Measurements from ENCODE around the gene ACOT8. TPM values are rescaled to one million over a fixed set of nuclear protein-coding genes. Genes with fewer than 3 reads are reported as not detected.

The ACOT8 gene
- total and polyA plus RNA-seq, 7 donors = 20.2 to 32.9 (median 29.3) TPM

DNA sequence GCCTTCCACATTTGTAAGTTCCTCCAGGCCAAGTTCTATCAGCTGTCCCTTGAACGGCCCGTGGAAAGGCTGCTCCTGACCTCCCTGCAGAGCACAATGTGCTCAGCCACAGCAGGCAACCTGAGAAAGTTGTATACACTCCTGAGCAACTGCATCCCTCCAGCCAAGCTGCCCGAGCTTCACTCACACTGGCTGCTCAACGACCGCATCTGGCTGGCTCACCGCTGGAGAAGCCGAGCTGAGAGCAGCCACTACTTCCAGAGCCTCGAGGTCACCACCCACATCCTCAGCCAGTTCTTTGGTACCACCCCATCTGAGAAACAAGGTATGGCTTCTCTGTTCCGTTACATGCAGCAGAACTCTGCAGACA is 25.9 kb upstream of the ACOT8 start:
- Histone ChIP-seq H3K27ac (no peak overlapping the region), H3K4me1 (peaks cover 18% of the 10 kb centered on the region), H3K9me3 (no peaks in the 10 kb centered on the region), H3K36me3 (ENCODE audit: insufficient read depth in 1 of 2, low read depth in 1 of 2) (peaks cover 0 to 59% of the 10 kb centered on the region in 2 donors), H3K27me3 (ENCODE audit: insufficient read depth in 3 of 3, low read length in 2 of 3) (no peaks in the 10 kb centered on the region), H3K4me3 (no peak overlapping the region)
- WGBS, 3 donors = 59 to 77% (median 71%) methylated on average over 9 of the region's 9 CpGs
- intact Hi-C loops (cut with DNase I) = no loop called here
- ATAC-seq = no peak
- TF ChIP-seq, protein P1, sequence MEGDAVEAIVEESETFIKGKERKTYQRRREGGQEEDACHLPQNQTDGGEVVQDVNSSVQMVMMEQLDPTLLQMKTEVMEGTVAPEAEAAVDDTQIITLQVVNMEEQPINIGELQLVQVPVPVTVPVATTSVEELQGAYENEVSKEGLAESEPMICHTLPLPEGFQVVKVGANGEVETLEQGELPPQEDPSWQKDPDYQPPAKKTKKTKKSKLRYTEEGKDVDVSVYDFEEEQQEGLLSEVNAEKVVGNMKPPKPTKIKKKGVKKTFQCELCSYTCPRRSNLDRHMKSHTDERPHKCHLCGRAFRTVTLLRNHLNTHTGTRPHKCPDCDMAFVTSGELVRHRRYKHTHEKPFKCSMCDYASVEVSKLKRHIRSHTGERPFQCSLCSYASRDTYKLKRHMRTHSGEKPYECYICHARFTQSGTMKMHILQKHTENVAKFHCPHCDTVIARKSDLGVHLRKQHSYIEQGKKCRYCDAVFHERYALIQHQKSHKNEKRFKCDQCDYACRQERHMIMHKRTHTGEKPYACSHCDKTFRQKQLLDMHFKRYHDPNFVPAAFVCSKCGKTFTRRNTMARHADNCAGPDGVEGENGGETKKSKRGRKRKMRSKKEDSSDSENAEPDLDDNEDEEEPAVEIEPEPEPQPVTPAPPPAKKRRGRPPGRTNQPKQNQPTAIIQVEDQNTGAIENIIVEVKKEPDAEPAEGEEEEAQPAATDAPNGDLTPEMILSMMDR (IDR thresholded peaks at IDR 0.05) = no peak
- DNase-seq = no peak

- no peaks in the 10 kb centered on the region for H3K27me3 ChIP-seq (ENCODE audit: insufficient read depth in 3 of 3, low read length in 2 of 3)
- intact Hi-C loops (cut with DNase I) = no loop called here
- H3K4me3 ChIP-seq = no peak overlapping the region
- H3K4me1 ChIP-seq = peaks cover 18% of the 10 kb centered on the region
- peaks cover 0 to 59% of the 10 kb centered on the region in 2 donors for H3K36me3 ChIP-seq (ENCODE audit: insufficient read depth in 1 of 2, low read depth in 1 of 2)
- ATAC-seq (no peak), DNase-seq (no peak)
- H3K9me3 ChIP-seq = no peaks in the 10 kb centered on the region
- H3K27ac ChIP-seq = no peak overlapping the region
- TF ChIP-seq, protein P1 (IDR thresholded peaks at IDR 0.05) = no peak
- WGBS, 3 donors = 54 to 77% (median 60%) methylated on average over 4 of the region's 4 CpGs
Measured at GRCh38 chr20:45882469-45883099, 25.4 kb upstream of the ACOT8 start.

- Histone ChIP-seq H3K36me3 (ENCODE audit: insufficient read depth in 1 of 2, low read depth in 1 of 2) (peaks cover 0 to 56% of the 10 kb centered on the region in 2 donors), H3K27me3 (ENCODE audit: insufficient read depth in 3 of 3, low read length in 2 of 3) (no peaks in the 10 kb centered on the region), H3K27ac (peak within 1 kb of the TSS; percentile 72), H3K9me3 (no peaks in the 10 kb centered on the region), H3K4me1 (peaks cover 18% of the 10 kb centered on the region), H3K4me3 (peak within 1 kb of the TSS; percentile 64)
- TF ChIP-seq, protein P1 (IDR thresholded peaks at IDR 0.05) = no peak
- intact Hi-C loops (cut with DNase I) = loop anchor here in 1 of 2 donors (2.0 kb wide), 1 partner anchor 56 kb away; no protein-coding TSS in a partner anchor
- 0 to 1% (median 0%) methylated on average over 23 of the region's 23 CpGs for WGBS, 3 donors
- DNase-seq (peak; percentile 99), ATAC-seq (peak; percentile 97 to 99 (median 98))
Measured at GRCh38 chr20:45880988-45881788, 24.0 kb upstream of the ACOT8 start, which contains the start of gene ZSWIM1. Gene ZSWIM1, plus strand, starts transcription at chr20:45881227. Its CDS starts 1,366 bp downstream, at chr20:45882593.

DNA sequence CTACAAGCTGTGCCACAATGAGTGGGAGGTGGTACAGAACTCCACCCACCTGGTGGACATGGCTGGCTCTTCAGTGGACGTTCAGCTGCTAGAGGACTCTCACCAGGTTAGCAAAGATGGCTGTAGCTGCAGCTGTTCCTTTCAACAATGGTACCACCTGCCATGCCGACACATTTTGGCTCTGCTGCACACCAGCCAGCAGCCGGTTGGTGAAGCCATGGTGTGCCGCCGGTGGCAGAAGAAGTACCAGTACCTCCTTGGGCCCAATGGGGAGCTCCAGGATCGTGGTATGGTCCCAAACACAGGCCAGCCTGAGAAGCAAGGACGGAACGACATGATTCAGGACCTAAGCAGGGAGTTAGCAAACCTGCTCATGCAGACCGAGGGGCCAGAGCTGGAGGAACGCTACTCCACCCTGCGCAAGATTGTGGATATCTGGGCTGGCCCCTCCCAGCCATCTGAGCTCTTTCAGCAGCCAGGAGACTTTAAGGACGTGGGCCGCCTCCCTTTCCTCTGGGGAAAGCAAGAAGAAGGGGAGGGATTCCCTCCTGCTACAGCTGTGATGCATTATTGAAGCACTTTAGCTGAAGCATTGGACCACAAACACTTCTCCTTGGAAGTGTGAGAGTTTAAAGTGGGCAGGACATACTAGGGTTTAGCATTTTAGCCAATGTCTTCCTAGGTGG is 21.0 kb upstream of the ACOT8 start:
- Histone ChIP-seq H3K4me1 (peaks cover 8% of the 10 kb centered on the region), H3K27ac (no peak overlapping the region), H3K4me3 (no peak overlapping the region), H3K36me3 (ENCODE audit: insufficient read depth in 1 of 2, low read depth in 1 of 2) (peaks cover 0 to 40% of the 10 kb centered on the region in 2 donors), H3K9me3 (no peaks in the 10 kb centered on the region), H3K27me3 (ENCODE audit: insufficient read depth in 3 of 3, low read length in 2 of 3) (no peaks in the 10 kb centered on the region)
- ATAC-seq = no peak
- TF ChIP-seq, protein P1 (IDR thresholded peaks at IDR 0.05) = no peak
- intact Hi-C loops (cut with DNase I) = loop anchor here in 1 of 2 donors (5.0 kb wide), 1 partner anchor 36 kb away; no protein-coding TSS in a partner anchor
- DNase-seq = no peak
- WGBS, 3 donors = 72 to 79% (median 75%) methylated on average over 13 of the region's 13 CpGs
